GM21447 (cell line): Measurements from ENCODE around the gene MXI1.

Source experiments
- ATAC-seq: cut with Tn5 transposase; IDR thresholded peaks from one replicate; pipeline ENCODE4 v1.9.1; 2021; ENCODE audit not compliant: unreplicated experiment

Gene MXI1

GRCh38 chr10:110273474-110273873 is 66.1 kb downstream of the MXI1 start:
- ATAC-seq: no peak

GRCh38 chr10:110274072-110274627 is 66.7 kb downstream of the MXI1 start:
- ATAC-seq: no peak

- ATAC-seq: no peak
Measured at GRCh38 chr10:110274647-110275046, 67.2 kb downstream of the MXI1 start.

- ATAC-seq: no peak
Measured at GRCh38 chr10:110275128-110275729, 67.8 kb downstream of the MXI1 start.

GRCh38 chr10:110276603-110277002 is 69.2 kb downstream of the MXI1 start:
- ATAC-seq: no peak

GRCh38 chr10:110277591-110277990 is 70.2 kb downstream of the MXI1 start:
- no peak for ATAC-seq

- no peak for ATAC-seq
Measured at GRCh38 chr10:110278562-110279406, 71.4 kb downstream of the MXI1 start.

GRCh38 chr10:110279407-110279986 is 72.1 kb downstream of the MXI1 start:
- ATAC-seq: no peak

GRCh38 chr10:110284262-110284661 is 76.9 kb downstream of the MXI1 start:
- ATAC-seq: no peak

GRCh38 chr10:110285501-110285900 is 78.1 kb downstream of the MXI1 start:
- ATAC-seq: no peak

GRCh38 chr10:110286841-110287240 is 79.4 kb downstream of the MXI1 start:
- no peak for ATAC-seq

GRCh38 chr10:110296966-110297365 is 89.6 kb downstream of the MXI1 start:
- no peak for ATAC-seq

- ATAC-seq: no peak
Measured at GRCh38 chr10:110300486-110300986, 93.1 kb downstream of the MXI1 start.

- ATAC-seq: no peak
Measured at GRCh38 chr10:110303681-110304080, 96.3 kb downstream of the MXI1 start.

- ATAC-seq: peak; percentile 36
Measured at GRCh38 chr10:110304394-110304779, 97.0 kb downstream of the MXI1 start.

- ATAC-seq: peak; percentile 86
Measured at GRCh38 chr10:110304780-110305421, 97.5 kb downstream of the MXI1 start, which contains the start of gene SMNDC1. SMNDC1 (minus strand) TSS chr10:110304920; CDS start chr10:110303587, 1,333 bp downstream.

GRCh38 chr10:110305767-110306451 is 98.5 kb downstream of the MXI1 start:
- peak; percentile 50 for ATAC-seq

GRCh38 chr10:110306452-110306768 is 99.0 kb downstream of the MXI1 start:
- ATAC-seq: no peak

GRCh38 chr10:110307805-110308204 is 100.4 kb downstream of the MXI1 start:
- no peak for ATAC-seq

GRCh38 chr10:110310741-110311140 is 103.3 kb downstream of the MXI1 start:
- no peak for ATAC-seq
